GM12878 (cell line): Measurements from ENCODE around the gene ASS1. TPM values are rescaled to one million over a fixed set of nuclear protein-coding genes. Genes with fewer than 3 reads are reported as not detected.

Experiments used
- ATAC-seq: fragments of 200-7000 bp; cut with Tn5 transposase; 3 replicates; pipeline ENCODE4 v1.9.1; 2020; ENCODE audit warnings: mild to moderate bottlenecking, moderate library complexity
- BruUV-seq: library from RNA; stranded (reverse); fragments of 400-500 nt; replicated peaks from 2 replicates; lab custom pipeline; 2021; lab: Mats Ljungman, UMichigan
- CTCF ChIA-PET: fragments of 300-600 bp; sonication (Branson Sonifier 250); formaldehyde crosslinking; extraction: SDS; loops from one replicate; lab custom pipeline; 2021; ENCODE audit warnings: inconsistent platforms; lab: Yijun Ruan, JAX
- POLR2A ChIA-PET: fragments of 350-600 bp; formaldehyde crosslinking; extraction: SDS; loops from one replicate; lab custom pipeline; 2021; ENCODE audit warnings: inconsistent platforms; lab: Charles Lee
- RAD21 ChIA-PET: fragments of 300-600 bp; sonication (Branson Sonifier 250); formaldehyde crosslinking; loops from one replicate; lab custom pipeline; 2023; ENCODE audit warnings: antibody characterized with exemption; ENCODE audit not compliant: unreplicated experiment; lab: Charles Lee
- SMC1A ChIA-PET: fragments of 300-600 bp; sonication (Branson Sonifier 250); formaldehyde crosslinking; loops from one replicate; lab custom pipeline; 2023; ENCODE audit not compliant: unreplicated experiment, uncharacterized antibody; lab: Charles Lee
- DNase-seq: peaks from one replicate; pipeline ENCODE4 v3.0.0-alpha.2; 2011; ENCODE audit warnings: low read depth, low spot score
- FAIRE-seq: peaks from 3 replicates; lab custom pipeline; 2011; peaks lifted over from hg19 to GRCh38; lab: Jason Lieb, UNC
- H2AFZ ChIP-seq: 2 replicates; pipeline ENCODE4 v1.6.0; 2011; ENCODE audit warnings: low read depth, low read length, control low read depth; ENCODE audit not compliant: control insufficient read depth
- H3K27ac ChIP-seq: 2 replicates; pipeline ENCODE4 v1.5.1; 2011; ENCODE audit warnings: control low read depth; ENCODE audit not compliant: control insufficient read depth, insufficient read depth
- H3K27me3 ChIP-seq, 2 experiments: replicated peaks in 1 of 2; 2 replicates each; pipeline versions ENCODE4 v1.6.0 to v1.6.1; 2011; ENCODE audit warnings: low read length in 1 of 2; ENCODE audit not compliant: control insufficient read depth in 2 of 2, insufficient read depth in 2 of 2
- H3K36me3 ChIP-seq, 2 experiments: 2 replicates each; pipeline ENCODE4 v1.5.1; 2011; ENCODE audit warnings: low read length in 1 of 2; ENCODE audit not compliant: control insufficient read depth in 2 of 2, insufficient read depth in 2 of 2
- H3K4me1 ChIP-seq: 2 replicates; pipeline ENCODE4 v1.6.1; 2011; ENCODE audit warnings: mild to moderate bottlenecking, low read length, moderate library complexity, mixed read lengths; ENCODE audit not compliant: control insufficient read depth, insufficient read depth
- H3K4me2 ChIP-seq: 2 replicates; pipeline ENCODE4 v1.6.0; 2011; ENCODE audit warnings: control low read depth; ENCODE audit not compliant: control insufficient read depth, insufficient read depth
- H3K4me3 ChIP-seq: fragments of 200-600 bp; sonication (generic); 2 replicates; pipeline ENCODE4 v1.5.1; 2016
- H3K79me2 ChIP-seq: 2 replicates; pipeline ENCODE4 v1.6.0; 2011; ENCODE audit warnings: low read length; ENCODE audit not compliant: control insufficient read depth, insufficient read depth
- H3K9ac ChIP-seq: 2 replicates; pipeline ENCODE4 v1.8.0; 2011; ENCODE audit warnings: low read length, control low read depth, mixed read lengths; ENCODE audit not compliant: control insufficient read depth, insufficient read depth
- H3K9me3 ChIP-seq: replicated peaks from 3 replicates; pipeline ENCODE4 v1.5.1; 2011; ENCODE audit warnings: mild to moderate bottlenecking, low read length; ENCODE audit not compliant: control insufficient read depth, insufficient read depth
- H4K20me1 ChIP-seq: 2 replicates; pipeline ENCODE4 v1.6.0; 2011; ENCODE audit not compliant: control insufficient read depth, insufficient read depth
- JUND ChIP-seq: IDR thresholded peaks from 2 replicates; pipeline ENCODE4 v1.6.1; 2012; ENCODE audit warnings: low read depth, mild to moderate bottlenecking, low read length, improper control_type of control experiment, moderate library complexity
- PAX5 ChIP-seq: IDR thresholded peaks from 2 replicates; pipeline ENCODE4 v1.6.1; 2011; ENCODE audit warnings: low read depth, low read length, borderline replicate concordance
- PKNOX1 ChIP-seq: fragments of 450-650 bp; IDR thresholded peaks from 2 replicates; pipeline ENCODE4 v1.6.1; 2016; ENCODE audit warnings: mild to moderate bottlenecking
- ZNF24 ChIP-seq: fragments of 450-650 bp; IDR thresholded peaks from 2 replicates; pipeline ENCODE4 v1.6.1; 2017; ENCODE audit warnings: antibody characterized with exemption, mild to moderate bottlenecking
- WGBS: methylation state at CpG from one replicate; pipeline ENCODE4 v1.1.6; 2016; ENCODE audit warnings: low lambda C conversion rate; ENCODE audit not compliant: insufficient replicate concordance, insufficient coverage; ENCODE audit errors: missing lambda C conversion rate; 5-methylcytosine and 5-hydroxymethylcytosine counted together
- in situ Hi-C: fragments of 300-500 bp; cut with MboI; formaldehyde crosslinking; loops from 9 replicates; pipeline ENCODE4 v1.14.3; 2018; ENCODE audit warnings: mixed read lengths
- intact Hi-C: fragments of 100-400 bp; cut with micrococcal nuclease; formaldehyde crosslinking; loops from one replicate; pipeline ENCODE4 v1.14.2; 2022; ENCODE audit not compliant: unreplicated experiment
- polyA plus RNA-seq, 11 experiments: library from polyadenylated mRNA; depleted of rRNA in 4 of 11; unstranded in 6 of 11; stranded (reverse) in 5 of 11; fragments of >200 nt; fragmentation: Nextera tagmentation in 4 of 11; fragmentation: Illumina TruSeq in 1 of 11; extraction: Ambion mirVana in 4 of 11; extraction: Trizol in 1 of 11; gene quantifications; 1 replicate in 1 of 11; 2 replicates in 10 of 11; pipeline versions ENCODE4 v1.2.1 to v1.2.3, GENCODE V29; 2011 to 2016; ENCODE audit warnings: inconsistent platforms in 2 of 11, missing spikeins in 2 of 11, low read depth in 1 of 11
- total RNA-seq, 4 experiments: library from RNA; depleted of rRNA in 3 of 4; stranded (reverse); fragments of >200 nt in 3 of 4; fragmentation: Illumina TruSeq in 1 of 4; extraction: Trizol in 1 of 4; gene quantifications; 2 replicates each; pipeline versions ENCODE4 v1.2.1 to v1.2.3, GENCODE V29; 2013 to 2021

Gene ASS1
- total and polyA plus RNA-seq, 10 of the 15 experiments (the other 5 are each of a cell fraction or from before 2014, with no cell fraction given), result 0.10 to 6.1 (median 0.28) TPM; not detected in 3

GRCh38 chr9:130423272-130423671, 21.5 kb upstream of the ASS1 start:
- CTCF ChIA-PET, result no interaction called here

More at GRCh38 chr9:130423272-130423671, 21.5 kb upstream of the ASS1 start:
- Histone ChIP-seq H2AFZ (no peak overlapping the region), H3K9ac (no peak overlapping the region), H3K4me2 (no peak overlapping the region), H3K36me3 (no peaks in the 10 kb centered on the region), H3K4me3 (no peak overlapping the region), H3K79me2 (no peaks in the 10 kb centered on the region), H3K4me1 (no peaks in the 10 kb centered on the region; the same call in 1 of the 2 replicates), H3K9me3 (no peaks in the 10 kb centered on the region), H3K27me3 (no peaks in the 10 kb centered on the region; a peak in 2 of 4 replicates), H4K20me1 (no peaks in the 10 kb centered on the region), H3K27ac (no peak overlapping the region)
- in situ Hi-C loops (no loop called here), intact Hi-C loops (no loop called here)
- 9% methylated on average over 8 of the region's 8 CpGs for WGBS
- SMC1A ChIA-PET, result interaction anchor here (0.8 to 1.2 kb wide), 2 partner anchors 12 to 45 kb away, joined by 3 read pairs; no protein-coding TSS in a partner anchor
- POLR2A ChIA-PET, result interaction anchor here (0.5 kb wide), 1 partner anchor 221 kb away, joined by 3 read pairs; no protein-coding TSS in a partner anchor
- peak; percentile 93 for ATAC-seq
- RAD21 ChIA-PET, result interaction anchor here (0.8 to 1.1 kb wide), 4 partner anchors 24 to 155 kb away, joined by 3 read pairs; no protein-coding TSS in a partner anchor
- no peak for DNase-seq
- BruUV-seq, result no TSS peak
- peak; percentile 43; the same call in 1 of the 2 replicates for TF ChIP-seq PKNOX1
- TF ChIP-seq JUND, result no peak
- TF ChIP-seq ZNF24, result no peak
- TF ChIP-seq PAX5, result peak; percentile 64; the same call in 1 of the 2 replicates
- no peak for FAIRE-seq
